ENCODE measurements around the gene WWOX. TPM values are rescaled to one million over a fixed set of nuclear protein-coding genes. Genes with fewer than 3 reads are reported as not detected.

WWOX gene
- polyA plus RNA-seq, 2 of the 4 experiments (the other 2 are of a cell fraction): 16.0 to 17.2 TPM

GRCh38 chr16:78843978-78844377, 744.5 kb downstream of the WWOX start:
- FAIRE-seq (no peak), ATAC-seq (no peak), DNase-seq (ENCODE audit: low read depth in 1 of 2, low spot score in 1 of 2) (no peak)
- ChIA-PET CTCF (no interaction called here), POLR2A (no interaction called here)
- Histone ChIP-seq H3K4me1 (no peaks in the 10 kb centered on the region), H3K4me2 (no peak overlapping the region), H3K27ac (no peak overlapping the region), H3K9me3 (no peaks in the 10 kb centered on the region; the same call in 2 of the 3 replicates), H3K4me3 (no peak overlapping the region)
- WGBS (ENCODE audit: missing lambda C conversion rate): 62% methylated on average over 5 of the region's 5 CpGs
- TF ChIP-seq BHLHE40 (IDR thresholded peaks at IDR 0.05; ENCODE audit: low read depth, low read length) (no peak), MYC (IDR thresholded peaks at IDR 0.05; ENCODE audit: borderline replicate concordance, low read length) (no peak), JUN (IDR thresholded peaks at IDR 0.05) (no peak), HOXB13 (CRISPR knock-in tag; IDR thresholded peaks at IDR 0.05; ENCODE audit: low read depth) (no peak), CHD4 (IDR thresholded peaks at IDR 0.05; ENCODE audit: borderline replicate concordance) (no peak), POLR2AphosphoS2 (conservative IDR thresholded peaks at IDR 0.05; ENCODE audit: low read length) (no peak), HES2 (IDR thresholded peaks at IDR 0.05) (no peak), RFX5 (IDR thresholded peaks at IDR 0.05) (no peak), NFE2L2 (conservative IDR thresholded peaks at IDR 0.05; ENCODE audit: low read length) (no peak)

- Histone ChIP-seq H3K4me2 (no peak overlapping the region), H3K9me3 (no peaks in the 10 kb centered on the region; the same call in 2 of the 3 replicates), H3K4me1 (no peaks in the 10 kb centered on the region), H3K27ac (no peak overlapping the region), H3K4me3 (no peak overlapping the region)
- no peak for ATAC-seq
- TF ChIP-seq, protein P1, sequence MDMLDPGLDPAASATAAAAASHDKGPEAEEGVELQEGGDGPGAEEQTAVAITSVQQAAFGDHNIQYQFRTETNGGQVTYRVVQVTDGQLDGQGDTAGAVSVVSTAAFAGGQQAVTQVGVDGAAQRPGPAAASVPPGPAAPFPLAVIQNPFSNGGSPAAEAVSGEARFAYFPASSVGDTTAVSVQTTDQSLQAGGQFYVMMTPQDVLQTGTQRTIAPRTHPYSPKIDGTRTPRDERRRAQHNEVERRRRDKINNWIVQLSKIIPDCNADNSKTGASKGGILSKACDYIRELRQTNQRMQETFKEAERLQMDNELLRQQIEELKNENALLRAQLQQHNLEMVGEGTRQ (IDR thresholded peaks at IDR 0.05): no peak
- TF ChIP-seq ZNF302 (CRISPR knock-in tag; IDR thresholded peaks at IDR 0.05) (no peak), ZFP36 (IDR thresholded peaks at IDR 0.05; ENCODE audit: borderline replicate concordance, partially characterized antibody) (no peak), REST (IDR thresholded peaks at IDR 0.05) (no peak), TFCP2L1 (CRISPR knock-in tag; IDR thresholded peaks at IDR 0.05) (no peak)
- ChIA-PET POLR2A (no interaction called here), CTCF (no interaction called here)
- DNase-seq (ENCODE audit: low read depth in 1 of 2, low spot score in 1 of 2): no peak
- WGBS (ENCODE audit: missing lambda C conversion rate): 46% methylated on average over 7 of the region's 7 CpGs
- no peak for FAIRE-seq
Observed at GRCh38 chr16:78844682-78845081, 745.2 kb downstream of the WWOX start.

GRCh38 chr16:78851266-78851665, 751.8 kb downstream of the WWOX start:
- no peak for FAIRE-seq
- CTCF ChIA-PET: no interaction called here
- WGBS (ENCODE audit: missing lambda C conversion rate): 12% methylated on average over 3 of the region's 3 CpGs
- POLR2A ChIA-PET: no interaction called here
- no peak for DNase-seq (ENCODE audit: low read depth in 1 of 2, low spot score in 1 of 2)
- no peak for ATAC-seq
- Histone ChIP-seq H3K9me3 (no peaks in the 10 kb centered on the region), H3K4me3 (no peak overlapping the region), H3K4me2 (no peak overlapping the region), H3K27ac (no peak overlapping the region), H3K4me1 (no peaks in the 10 kb centered on the region)
- TF ChIP-seq ZNF302 (CRISPR knock-in tag; IDR thresholded peaks at IDR 0.05): no peak

GRCh38 chr16:78852081-78852635, 752.7 kb downstream of the WWOX start:
- H3K4me1 ChIP-seq: no peaks in the 10 kb centered on the region
- no peak overlapping the region for H3K27ac ChIP-seq
- no peak for FAIRE-seq
- ChIA-PET POLR2A (no interaction called here), CTCF (interaction anchor here (1.4 kb wide), 1 partner anchor 23 kb away, joined by 3 read pairs; no protein-coding TSS in a partner anchor)
- ATAC-seq: no peak
- 55% methylated on average over 4 of the region's 4 CpGs for WGBS (ENCODE audit: missing lambda C conversion rate)
- DNase-seq (ENCODE audit: low read depth in 1 of 2, low spot score in 1 of 2): no peak
- no peak overlapping the region for H3K4me3 ChIP-seq
- H3K9me3 ChIP-seq: no peaks in the 10 kb centered on the region
- H3K4me2 ChIP-seq: no peak overlapping the region
- TF ChIP-seq, protein P2, sequence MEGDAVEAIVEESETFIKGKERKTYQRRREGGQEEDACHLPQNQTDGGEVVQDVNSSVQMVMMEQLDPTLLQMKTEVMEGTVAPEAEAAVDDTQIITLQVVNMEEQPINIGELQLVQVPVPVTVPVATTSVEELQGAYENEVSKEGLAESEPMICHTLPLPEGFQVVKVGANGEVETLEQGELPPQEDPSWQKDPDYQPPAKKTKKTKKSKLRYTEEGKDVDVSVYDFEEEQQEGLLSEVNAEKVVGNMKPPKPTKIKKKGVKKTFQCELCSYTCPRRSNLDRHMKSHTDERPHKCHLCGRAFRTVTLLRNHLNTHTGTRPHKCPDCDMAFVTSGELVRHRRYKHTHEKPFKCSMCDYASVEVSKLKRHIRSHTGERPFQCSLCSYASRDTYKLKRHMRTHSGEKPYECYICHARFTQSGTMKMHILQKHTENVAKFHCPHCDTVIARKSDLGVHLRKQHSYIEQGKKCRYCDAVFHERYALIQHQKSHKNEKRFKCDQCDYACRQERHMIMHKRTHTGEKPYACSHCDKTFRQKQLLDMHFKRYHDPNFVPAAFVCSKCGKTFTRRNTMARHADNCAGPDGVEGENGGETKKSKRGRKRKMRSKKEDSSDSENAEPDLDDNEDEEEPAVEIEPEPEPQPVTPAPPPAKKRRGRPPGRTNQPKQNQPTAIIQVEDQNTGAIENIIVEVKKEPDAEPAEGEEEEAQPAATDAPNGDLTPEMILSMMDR (IDR thresholded peaks at IDR 0.05): no peak
- TF ChIP-seq RNF2 (IDR thresholded peaks at IDR 0.05; ENCODE audit: borderline replicate concordance, low read depth): no peak
- TF ChIP-seq FOSB (CRISPR knock-in tag; IDR thresholded peaks at IDR 0.05): no peak
- TF ChIP-seq FOSL2 (IDR thresholded peaks at IDR 0.05): no peak
- no peak for TF ChIP-seq FOSL2 (CRISPR knock-in tag; IDR thresholded peaks at IDR 0.05)
- TF ChIP-seq, protein P3, sequence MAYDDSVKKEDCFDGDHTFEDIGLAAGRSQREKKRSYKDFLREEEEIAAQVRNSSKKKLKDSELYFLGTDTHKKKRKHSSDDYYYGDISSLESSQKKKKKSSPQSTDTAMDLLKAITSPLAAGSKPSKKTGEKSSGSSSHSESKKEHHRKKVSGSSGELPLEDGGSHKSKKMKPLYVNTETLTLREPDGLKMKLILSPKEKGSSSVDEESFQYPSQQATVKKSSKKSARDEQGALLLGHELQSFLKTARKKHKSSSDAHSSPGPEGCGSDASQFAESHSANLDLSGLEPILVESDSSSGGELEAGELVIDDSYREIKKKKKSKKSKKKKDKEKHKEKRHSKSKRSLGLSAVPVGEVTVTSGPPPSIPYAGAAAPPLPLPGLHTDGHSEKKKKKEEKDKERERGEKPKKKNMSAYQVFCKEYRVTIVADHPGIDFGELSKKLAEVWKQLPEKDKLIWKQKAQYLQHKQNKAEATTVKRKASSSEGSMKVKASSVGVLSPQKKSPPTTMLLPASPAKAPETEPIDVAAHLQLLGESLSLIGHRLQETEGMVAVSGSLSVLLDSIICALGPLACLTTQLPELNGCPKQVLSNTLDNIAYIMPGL (CRISPR knock-in tag; IDR thresholded peaks at IDR 0.05; ENCODE audit: borderline replicate concordance): no peak
- no peak for TF ChIP-seq FOXS1 (CRISPR knock-in tag; IDR thresholded peaks at IDR 0.05)
- TF ChIP-seq CEBPB (IDR thresholded peaks at IDR 0.05): no peak
- TF ChIP-seq CBX2 (IDR thresholded peaks at IDR 0.05; ENCODE audit: borderline replicate concordance, low read depth): no peak
- TF ChIP-seq ZNF302 (CRISPR knock-in tag; IDR thresholded peaks at IDR 0.05): no peak
- TF ChIP-seq CHD4 (IDR thresholded peaks at IDR 0.05; ENCODE audit: borderline replicate concordance): no peak
